GM18526 (cell line): ENCODE measurements around the gene DEFB113.

ENCODE experiments used
- POLR2A ChIP-seq: IDR thresholded peaks from 3 replicates; pipeline ENCODE4 v1.6.1; 2011; ENCODE audit not compliant: insufficient read length; ENCODE audit errors: extremely low read depth

Gene DEFB113

DNA sequence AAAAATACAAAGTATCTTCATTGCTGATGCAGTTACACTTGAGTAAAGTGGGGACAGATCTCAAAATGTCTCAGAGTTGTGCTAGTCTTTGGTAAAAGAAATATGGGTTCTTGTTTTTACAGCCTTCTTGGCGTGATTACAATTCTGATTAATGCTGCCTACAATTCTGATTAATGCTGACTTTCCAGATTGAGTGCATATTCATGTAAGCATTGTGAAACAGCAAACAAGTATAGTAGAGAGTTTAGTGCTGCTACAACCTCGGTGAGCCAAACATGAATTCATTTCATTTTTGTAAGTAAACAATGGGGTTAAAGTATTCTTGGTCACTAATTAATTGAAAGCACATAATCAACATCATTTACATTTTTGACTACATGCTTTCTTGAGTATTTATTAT is at the start of gene DEFB113:
Gene DEFB113 (minus strand): TSS at position 21 of the 400 bp plus-strand sequence. CDS start 0 bp downstream, at position 21.
- TF ChIP-seq POLR2A = no peak

GRCh38 chr6:50007819-50008218 is 38.4 kb upstream of the DEFB113 start:
- TF ChIP-seq POLR2A = no peak

GRCh38 chr6:50003139-50003538 is 33.7 kb upstream of the DEFB113 start:
- TF ChIP-seq POLR2A = no peak

DNA sequence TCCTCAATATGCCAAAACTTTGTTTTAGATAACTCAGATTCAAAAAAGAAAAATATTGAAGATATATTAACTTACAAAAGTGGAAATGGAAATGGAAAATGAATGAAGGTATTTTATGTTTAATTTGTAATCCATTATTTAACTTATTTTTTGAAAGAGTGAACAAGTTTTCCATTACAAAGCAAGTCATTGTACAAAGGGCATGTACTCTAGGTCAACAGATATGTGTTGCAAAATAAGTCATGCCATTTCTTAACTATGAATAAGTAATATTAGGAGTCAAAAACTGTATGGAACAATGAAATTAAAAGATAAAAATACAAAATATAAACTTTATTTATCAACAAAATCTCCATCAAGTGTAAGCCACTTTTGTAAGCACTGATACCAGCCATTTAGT is 25.9 kb upstream of the DEFB113 start:
- TF ChIP-seq POLR2A = no peak

DNA sequence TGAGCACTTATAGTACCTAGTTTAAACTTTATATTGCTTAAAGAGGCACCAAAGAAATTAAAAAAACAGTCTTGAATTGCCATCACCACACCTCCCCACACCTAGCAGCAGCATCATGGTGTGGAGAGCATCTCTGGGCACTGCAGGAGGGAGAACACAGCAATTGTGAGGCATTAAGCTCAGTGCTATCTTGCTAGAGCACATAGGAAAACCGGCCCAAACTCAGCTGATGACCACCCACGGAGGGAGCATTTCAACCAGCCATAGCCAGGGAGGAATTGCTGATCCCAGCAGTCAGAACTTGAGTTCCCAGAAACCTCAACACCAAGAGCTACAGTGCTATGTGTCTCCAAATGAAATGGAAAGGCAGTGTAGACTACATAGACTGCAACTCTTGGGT is 19.5 kb upstream of the DEFB113 start:
- no peak for TF ChIP-seq POLR2A

- TF ChIP-seq POLR2A = no peak
Measured at GRCh38 chr6:49987749-49988148, 18.3 kb upstream of the DEFB113 start.

DNA sequence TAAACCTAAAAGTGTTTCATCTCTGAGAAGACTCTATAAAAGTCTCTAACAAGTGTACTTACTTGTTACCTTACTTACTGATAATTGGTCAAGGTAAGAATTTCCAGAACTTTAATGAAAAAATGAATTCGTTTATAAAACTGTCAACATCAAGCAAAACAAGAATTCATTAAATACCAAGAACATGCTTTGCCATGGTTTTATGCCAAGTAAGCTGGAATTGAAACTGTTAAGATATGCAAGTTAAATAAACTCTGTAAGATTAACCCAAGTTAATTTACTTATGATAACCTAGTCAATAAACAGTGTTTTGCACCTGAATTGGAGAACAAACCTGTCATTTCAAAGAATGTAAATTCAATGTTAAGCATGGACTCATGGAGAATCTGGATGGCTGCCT is 17.1 kb upstream of the DEFB113 start:
- no peak for TF ChIP-seq POLR2A

- no peak for TF ChIP-seq POLR2A
Measured at GRCh38 chr6:49982046-49982445, 12.6 kb upstream of the DEFB113 start.

DNA sequence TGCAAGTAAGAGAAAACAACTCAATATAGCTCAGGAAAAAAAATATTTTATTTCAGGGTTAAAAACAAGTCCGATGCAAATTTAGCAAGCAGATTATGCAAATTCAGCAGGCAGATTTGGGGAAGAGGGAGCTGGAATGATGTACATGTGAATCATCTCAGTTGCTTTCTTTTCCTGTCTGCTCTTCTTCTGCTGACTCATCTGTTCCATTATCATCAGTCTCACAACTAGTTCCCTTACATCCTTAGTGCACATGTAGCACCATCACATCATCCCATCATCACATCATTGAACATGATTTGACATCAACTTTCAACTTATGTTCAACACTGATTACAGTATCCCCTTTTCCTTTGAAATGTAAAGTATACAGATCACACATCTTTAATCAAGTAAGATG is 11.5 kb upstream of the DEFB113 start:
- TF ChIP-seq POLR2A = no peak

DNA sequence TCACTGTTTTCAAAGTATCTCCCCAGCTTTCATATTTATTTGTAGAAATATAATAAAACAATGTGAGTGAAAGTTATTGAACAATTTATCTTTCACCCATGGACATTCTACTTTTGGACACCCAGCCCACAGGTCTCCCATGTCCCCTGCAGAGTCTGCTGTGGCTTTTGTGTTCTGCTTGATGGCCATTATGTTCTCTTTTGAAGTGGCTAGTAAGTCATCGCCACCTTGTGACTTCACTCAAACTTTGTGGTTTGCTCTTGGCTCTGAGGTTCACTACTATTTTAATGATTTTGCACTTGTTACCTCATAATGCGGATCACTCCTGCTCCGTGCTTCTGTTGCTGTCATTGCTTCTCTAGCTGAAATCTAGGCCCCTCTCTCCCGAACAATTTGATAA is 10.2 kb upstream of the DEFB113 start:
- TF ChIP-seq POLR2A = no peak

DNA sequence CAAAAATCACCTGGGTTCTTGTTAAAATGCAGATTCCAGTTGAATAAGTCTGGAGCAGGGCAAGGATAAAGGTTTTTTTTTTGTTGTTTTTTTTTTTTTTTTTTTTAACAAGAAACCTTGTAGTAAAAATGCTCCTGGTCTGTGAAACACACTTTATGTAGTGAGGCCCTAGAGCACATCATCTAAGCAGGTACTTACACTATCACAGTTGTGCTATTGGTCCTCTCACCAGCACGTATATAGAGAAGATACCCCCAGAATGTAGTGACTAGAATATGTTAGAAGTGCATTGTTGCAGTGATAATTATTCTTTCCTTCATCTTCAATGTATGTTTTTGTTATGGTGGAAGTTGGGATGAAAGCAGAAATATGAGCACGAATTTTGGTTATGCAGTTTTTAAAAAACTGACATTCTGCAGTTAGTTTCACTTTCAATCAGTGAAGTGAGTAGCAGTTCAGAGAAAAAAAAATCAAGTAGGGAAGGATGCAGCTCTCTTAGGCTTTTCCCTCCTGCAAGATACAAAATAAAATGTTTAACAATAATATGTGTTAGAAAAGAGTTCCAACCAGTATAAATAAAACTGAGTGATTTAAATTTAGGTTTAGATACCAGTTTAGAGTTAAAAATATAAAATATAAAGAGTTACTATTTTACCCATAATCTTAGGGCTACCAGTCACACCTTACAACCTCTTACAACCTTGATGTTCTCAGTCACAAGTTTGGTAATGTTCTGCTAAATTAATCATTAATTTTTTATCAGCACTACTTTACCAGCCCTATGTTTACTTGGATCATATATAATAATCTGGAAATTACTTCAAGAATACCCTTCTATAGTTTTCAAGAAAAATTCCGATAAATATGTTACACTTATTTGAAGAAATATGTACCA is 9.2 kb upstream of the DEFB113 start:
- no peak for TF ChIP-seq POLR2A

GRCh38 chr6:49966823-49967222 is 2.6 kb downstream of the DEFB113 start:
- no peak for TF ChIP-seq POLR2A

GRCh38 chr6:49966334-49966733 is 3.1 kb downstream of the DEFB113 start:
- no peak for TF ChIP-seq POLR2A

- no peak for TF ChIP-seq POLR2A
Measured at GRCh38 chr6:49964064-49964463, 5.4 kb downstream of the DEFB113 start, which contains the start of gene DEFB114. Gene DEFB114, minus strand, starts transcription at chr6:49964164. Its CDS starts 59 bp downstream, at chr6:49964105.

GRCh38 chr6:49958180-49958579 is 11.2 kb downstream of the DEFB113 start:
- TF ChIP-seq POLR2A = no peak

DNA sequence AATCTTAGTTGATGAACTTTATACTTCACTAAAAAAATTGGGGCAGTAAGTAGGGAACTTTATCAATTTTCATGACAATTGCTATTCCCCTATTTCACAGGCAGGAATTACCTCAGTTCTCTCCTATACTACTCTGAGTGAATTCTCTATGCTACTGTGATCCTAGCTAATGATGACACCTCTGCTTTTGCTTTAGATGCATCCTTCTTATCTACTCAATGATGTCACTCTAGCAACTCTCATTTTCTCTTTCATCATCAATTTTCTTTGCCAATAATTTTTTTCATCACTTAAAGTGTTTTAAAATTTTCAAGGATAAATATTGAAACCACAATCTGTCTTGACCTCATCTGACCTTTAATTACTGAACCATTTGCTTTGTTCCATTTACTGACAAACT is 13.6 kb downstream of the DEFB113 start:
- TF ChIP-seq POLR2A = no peak

DNA sequence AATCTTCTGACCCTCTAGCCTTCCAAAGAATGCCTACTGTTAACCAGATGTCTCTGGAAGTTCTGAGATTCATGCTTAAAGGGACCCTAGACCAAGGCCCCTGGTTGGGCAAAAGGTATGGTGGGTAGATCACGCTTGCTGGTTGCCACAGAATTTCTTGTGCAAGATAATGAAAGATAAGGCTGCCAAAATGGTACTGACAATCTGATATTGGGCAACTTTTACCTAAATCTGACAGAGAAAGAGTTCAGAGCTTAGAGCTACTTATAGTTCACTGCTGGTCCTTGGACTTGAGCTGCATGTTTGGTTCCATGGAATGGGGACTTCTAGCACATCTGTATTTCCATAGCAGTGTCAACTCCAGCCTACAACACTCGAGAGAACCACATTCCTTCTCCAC is 17.5 kb downstream of the DEFB113 start:
- no peak for TF ChIP-seq POLR2A

DNA sequence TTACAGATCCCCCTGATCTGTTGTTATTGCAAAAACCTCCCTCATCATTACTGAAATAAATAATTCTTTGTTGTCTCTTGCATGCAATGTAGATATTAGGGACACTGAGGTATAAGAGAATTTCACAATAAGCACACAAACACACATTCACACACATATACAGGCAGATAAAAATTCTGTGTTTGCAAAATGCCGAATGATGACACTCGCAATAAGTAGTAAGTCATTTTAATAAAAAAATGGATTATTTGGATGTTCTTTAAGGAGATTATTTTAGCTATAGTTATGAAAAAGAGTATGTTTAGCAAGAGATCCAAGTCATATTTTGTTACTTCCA is 19.0 kb downstream of the DEFB113 start:
- no peak for TF ChIP-seq POLR2A

- no peak for TF ChIP-seq POLR2A
Measured at GRCh38 chr6:49949062-49949461, 20.4 kb downstream of the DEFB113 start.
